Smooth muscle cell (in vitro differentiated cells): ENCODE measurements around the gene TMEM39A. TPM values are rescaled to one million over a fixed set of nuclear protein-coding genes. Genes with fewer than 3 reads are reported as not detected.

Experiments used
- DNase-seq: peaks from one replicate; lab custom pipeline; 2025; ENCODE audit not compliant: unreplicated experiment; lab: John Stamatoyannopoulos, UW
- H2AFZ ChIP-seq: fragments of 200-600 bp; sonication (generic); 2 replicates; pipeline ENCODE4 v1.6.0; 2016; ENCODE audit warnings: antibody characterized with exemption, low read depth, mild to moderate bottlenecking
- H3F3A ChIP-seq: fragments of 200-600 bp; sonication (generic); 2 replicates; pipeline ENCODE4 v1.6.0; 2017; ENCODE audit warnings: antibody characterized with exemption, low read depth
- H3K27ac ChIP-seq: fragments of 200-600 bp; sonication (generic); 2 replicates; pipeline ENCODE4 v1.5.1; 2016; ENCODE audit warnings: low read depth, mild to moderate bottlenecking
- H3K27me3 ChIP-seq: fragments of 200-600 bp; sonication (generic); 2 replicates; pipeline ENCODE4 v1.6.1; 2016; ENCODE audit warnings: low read depth, mild to moderate bottlenecking
- H3K36me3 ChIP-seq: fragments of 200-600 bp; sonication (generic); 2 replicates; pipeline ENCODE4 v1.5.1; 2016; ENCODE audit warnings: low read depth
- H3K4me1 ChIP-seq: fragments of 200-600 bp; sonication (generic); 2 replicates; pipeline ENCODE4 v1.5.1; 2016; ENCODE audit warnings: low read depth
- H3K4me2 ChIP-seq: fragments of 200-600 bp; sonication (generic); 2 replicates; pipeline ENCODE4 v1.6.0; 2016; ENCODE audit warnings: mild to moderate bottlenecking
- H3K4me3 ChIP-seq: fragments of 200-600 bp; sonication (generic); 2 replicates; pipeline ENCODE4 v1.5.1; 2016; ENCODE audit warnings: mild to moderate bottlenecking
- H3K79me2 ChIP-seq: fragments of 200-600 bp; sonication (generic); 2 replicates; pipeline ENCODE4 v1.6.0; 2016; ENCODE audit warnings: low read depth, mild to moderate bottlenecking
- H3K9ac ChIP-seq: fragments of 200-600 bp; sonication (generic); 2 replicates; pipeline ENCODE4 v1.6.0; 2016; ENCODE audit warnings: low read depth
- H3K9me3 ChIP-seq: fragments of 200-600 bp; sonication (generic); replicated peaks from 2 replicates; pipeline ENCODE4 v1.5.1; 2016; ENCODE audit warnings: low read depth
- H4K20me1 ChIP-seq: fragments of 200-600 bp; sonication (generic); 2 replicates; pipeline ENCODE4 v1.6.0; 2016; ENCODE audit warnings: low read depth
- CTCF ChIP-seq: fragments of 200-600 bp; sonication (generic); IDR thresholded peaks from 2 replicates; pipeline ENCODE4 v1.5.1; 2017; ENCODE audit warnings: borderline replicate concordance, mild to moderate bottlenecking, antibody characterized with exemption; ENCODE audit not compliant: insufficient read depth, poor library complexity, severe bottlenecking
- WGBS: methylation state at CpG from one replicate; pipeline ENCODE4 v1.1.7; 2016; ENCODE audit warnings: low lambda C conversion rate; 5-methylcytosine and 5-hydroxymethylcytosine counted together
- polyA plus RNA-seq: library from polyadenylated mRNA; unstranded; fragments of >200 nt; fragmentation: Nextera tagmentation; extraction: Ambion mirVana; gene quantifications from 2 replicates; pipeline ENCODE4 v1.2.1, GENCODE V29; 2016
- total RNA-seq: library from RNA; depleted of rRNA; stranded (reverse); fragments of >200 nt; gene quantifications from 2 replicates; pipeline ENCODE4 v1.2.3, GENCODE V29; 2014

Gene TMEM39A
- total and polyA plus RNA-seq, 2 experiments from 2014 or later = 64.6 to 79.2 TPM

- H3K27me3 ChIP-seq = no peaks in the 10 kb centered on the region
- no peak overlapping the region for H3K9ac ChIP-seq
- H2AFZ ChIP-seq = no peak overlapping the region
- no peak for DNase-seq
- WGBS = 97% methylated on average over 4 of the region's 4 CpGs
- peaks cover 78% of the 10 kb centered on the region for H3K36me3 ChIP-seq
- H3K9me3 ChIP-seq = peaks cover 14% of the 10 kb centered on the region
- no peaks in the 10 kb centered on the region for H3K4me1 ChIP-seq
- no peak overlapping the region for H3K4me3 ChIP-seq
- no peak overlapping the region for H3K27ac ChIP-seq
- TF ChIP-seq CTCF = no peak
- peaks cover 9% of the 10 kb centered on the region for H3F3A ChIP-seq
- H4K20me1 ChIP-seq = peaks cover 32% of the 10 kb centered on the region
- peaks cover 6% of the 10 kb centered on the region for H3K79me2 ChIP-seq
- no peak overlapping the region for H3K4me2 ChIP-seq
Measured at GRCh38 chr3:119434703-119435102, 28.7 kb downstream of the TMEM39A start.

DNA sequence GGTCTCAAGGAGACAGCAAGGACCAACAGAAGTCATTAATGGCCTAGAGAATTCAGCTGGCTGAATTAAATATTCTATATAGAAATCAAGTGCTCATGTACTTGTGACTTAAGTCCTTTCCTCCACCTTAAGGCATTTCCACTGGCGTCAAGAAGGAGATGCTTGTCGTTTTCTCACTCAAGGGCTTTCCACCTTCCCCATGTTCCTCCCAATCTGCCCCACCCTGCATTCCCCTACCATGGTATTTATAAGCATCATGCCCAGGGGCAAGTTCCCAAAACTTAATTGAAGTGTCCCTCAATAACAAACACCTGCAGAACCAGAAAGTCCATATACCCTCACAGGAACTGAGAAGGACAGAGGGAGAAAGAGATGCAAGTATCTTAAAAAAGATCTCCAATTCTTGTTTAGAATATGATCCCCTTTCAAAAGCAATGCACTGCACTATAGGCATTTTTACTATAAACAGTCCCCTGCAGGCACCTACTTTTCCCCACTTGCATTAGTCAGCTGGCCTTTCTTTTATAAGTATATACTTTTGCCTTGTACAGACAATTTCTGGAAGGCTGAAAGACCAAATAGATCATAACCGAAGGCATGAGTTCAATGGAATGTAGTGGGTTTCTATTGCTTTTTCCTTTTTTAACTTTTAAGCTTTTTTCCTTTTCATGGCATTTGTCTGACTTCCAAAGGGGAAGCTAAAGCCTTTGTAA, 29.6 kb downstream of the TMEM39A start:
- Histone ChIP-seq H2AFZ (no peak overlapping the region), H3K36me3 (peaks cover 87% of the 10 kb centered on the region), H3F3A (peaks cover 9% of the 10 kb centered on the region), H3K9me3 (peaks cover 14% of the 10 kb centered on the region), H3K4me2 (no peak overlapping the region), H4K20me1 (peaks cover 24% of the 10 kb centered on the region), H3K79me2 (peaks cover 6% of the 10 kb centered on the region), H3K4me3 (no peak overlapping the region), H3K4me1 (no peaks in the 10 kb centered on the region), H3K9ac (no peak overlapping the region), H3K27me3 (no peaks in the 10 kb centered on the region), H3K27ac (no peak overlapping the region)
- DNase-seq = no peak
- 90% methylated on average over 3 of the region's 3 CpGs for WGBS
- no peak for TF ChIP-seq CTCF

DNA sequence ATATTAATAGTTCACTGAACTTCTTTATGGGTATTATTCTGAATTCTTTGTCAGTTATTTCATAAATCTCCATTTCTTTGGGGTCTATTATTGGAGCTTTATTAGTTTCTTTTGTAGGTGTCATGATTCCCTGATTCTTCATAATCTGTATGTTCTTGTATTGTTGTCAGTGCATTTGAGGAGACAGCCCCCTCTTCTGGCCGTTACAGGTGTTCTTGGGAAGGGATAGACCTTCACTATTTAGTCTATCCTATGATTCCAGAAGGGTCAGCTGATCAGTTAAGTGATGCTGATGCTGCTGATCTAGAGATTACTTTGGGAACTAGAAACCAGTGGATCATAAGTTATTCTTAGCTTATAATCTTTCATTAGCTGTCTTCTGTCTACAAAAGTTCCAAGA, 34.9 kb downstream of the TMEM39A start:
- Histone ChIP-seq H3F3A (peaks cover 10% of the 10 kb centered on the region), H4K20me1 (no peaks in the 10 kb centered on the region), H3K4me3 (no peak overlapping the region), H3K27ac (no peak overlapping the region), H3K36me3 (peaks cover 53% of the 10 kb centered on the region), H3K79me2 (no peaks in the 10 kb centered on the region), H3K9me3 (peaks cover 27% of the 10 kb centered on the region), H2AFZ (no peak overlapping the region), H3K9ac (no peak overlapping the region), H3K27me3 (no peaks in the 10 kb centered on the region), H3K4me2 (no peak overlapping the region), H3K4me1 (no peaks in the 10 kb centered on the region)
- 97% methylated on average over 1 of the region's 1 CpG for WGBS
- no peak for DNase-seq
- TF ChIP-seq CTCF = no peak

- WGBS = 96% methylated on average over 1 of the region's 1 CpG
- Histone ChIP-seq H3K79me2 (no peaks in the 10 kb centered on the region), H3K27ac (no peak overlapping the region), H3F3A (peaks cover 9% of the 10 kb centered on the region), H2AFZ (no peak overlapping the region), H3K36me3 (peaks cover 44% of the 10 kb centered on the region), H3K4me3 (no peak overlapping the region), H3K9me3 (peaks cover 27% of the 10 kb centered on the region), H3K9ac (no peak overlapping the region), H3K27me3 (no peaks in the 10 kb centered on the region), H4K20me1 (no peaks in the 10 kb centered on the region), H3K4me2 (no peak overlapping the region), H3K4me1 (no peaks in the 10 kb centered on the region)
- DNase-seq = no peak
- no peak for TF ChIP-seq CTCF
Measured at GRCh38 chr3:119427669-119428068, 35.7 kb downstream of the TMEM39A start.
